ENCODE results near the gene WDR37.
"Not testable (repeated sequence)": the region's sequence is repeated elsewhere in the genome, so short reads cannot be mapped to it uniquely, and the experiment has no call there.

WDR37 gene

GRCh38 chr10:1061930-1062774 lies 6.0 kb downstream of the WDR37 start:
- ChIA-PET CTCF (interaction anchor here (0.9 to 1.1 kb wide), 2 partner anchors 9 to 11 kb away, joined by 3 read pairs; no protein-coding TSS in a partner anchor), POLR2A (no interaction called here)
- DNase-seq (ENCODE audit: low read depth, low spot score), result no peak
- H3K4me3 ChIP-seq (ENCODE audit: low read depth, low read length), result no peak overlapping the region
- TF ChIP-seq, protein P1, sequence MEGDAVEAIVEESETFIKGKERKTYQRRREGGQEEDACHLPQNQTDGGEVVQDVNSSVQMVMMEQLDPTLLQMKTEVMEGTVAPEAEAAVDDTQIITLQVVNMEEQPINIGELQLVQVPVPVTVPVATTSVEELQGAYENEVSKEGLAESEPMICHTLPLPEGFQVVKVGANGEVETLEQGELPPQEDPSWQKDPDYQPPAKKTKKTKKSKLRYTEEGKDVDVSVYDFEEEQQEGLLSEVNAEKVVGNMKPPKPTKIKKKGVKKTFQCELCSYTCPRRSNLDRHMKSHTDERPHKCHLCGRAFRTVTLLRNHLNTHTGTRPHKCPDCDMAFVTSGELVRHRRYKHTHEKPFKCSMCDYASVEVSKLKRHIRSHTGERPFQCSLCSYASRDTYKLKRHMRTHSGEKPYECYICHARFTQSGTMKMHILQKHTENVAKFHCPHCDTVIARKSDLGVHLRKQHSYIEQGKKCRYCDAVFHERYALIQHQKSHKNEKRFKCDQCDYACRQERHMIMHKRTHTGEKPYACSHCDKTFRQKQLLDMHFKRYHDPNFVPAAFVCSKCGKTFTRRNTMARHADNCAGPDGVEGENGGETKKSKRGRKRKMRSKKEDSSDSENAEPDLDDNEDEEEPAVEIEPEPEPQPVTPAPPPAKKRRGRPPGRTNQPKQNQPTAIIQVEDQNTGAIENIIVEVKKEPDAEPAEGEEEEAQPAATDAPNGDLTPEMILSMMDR (IDR thresholded peaks at IDR 0.05; ENCODE audit: insufficient read depth, low read length, missing control alignments), result no peak

- no peak for DNase-seq (ENCODE audit: low read depth, low spot score)
- TF ChIP-seq, protein P1 (IDR thresholded peaks at IDR 0.05; ENCODE audit: insufficient read depth, low read length, missing control alignments), result no peak
- CTCF ChIA-PET, result interaction anchor here (0.9 kb wide), 1 partner anchor 10 kb away, joined by 3 read pairs; no protein-coding TSS in a partner anchor
- POLR2A ChIA-PET, result no interaction called here
- H3K4me3 ChIP-seq (ENCODE audit: low read depth, low read length), result no peak overlapping the region
Observed at GRCh38 chr10:1063232-1063865, 7.2 kb downstream of the WDR37 start.

GRCh38 chr10:1064964-1065247 lies 8.7 kb downstream of the WDR37 start:
- POLR2A ChIA-PET, result no interaction called here
- CTCF ChIA-PET, result interaction anchor here (1.2 kb wide), 1 partner anchor 15 kb away, joined by 3 read pairs; no protein-coding TSS in a partner anchor
- no peak overlapping the region for H3K4me3 ChIP-seq (ENCODE audit: low read depth, low read length)
- DNase-seq (ENCODE audit: low read depth, low spot score), result no peak
- TF ChIP-seq, protein P1 (IDR thresholded peaks at IDR 0.05; ENCODE audit: insufficient read depth, low read length, missing control alignments), result no peak

DNA sequence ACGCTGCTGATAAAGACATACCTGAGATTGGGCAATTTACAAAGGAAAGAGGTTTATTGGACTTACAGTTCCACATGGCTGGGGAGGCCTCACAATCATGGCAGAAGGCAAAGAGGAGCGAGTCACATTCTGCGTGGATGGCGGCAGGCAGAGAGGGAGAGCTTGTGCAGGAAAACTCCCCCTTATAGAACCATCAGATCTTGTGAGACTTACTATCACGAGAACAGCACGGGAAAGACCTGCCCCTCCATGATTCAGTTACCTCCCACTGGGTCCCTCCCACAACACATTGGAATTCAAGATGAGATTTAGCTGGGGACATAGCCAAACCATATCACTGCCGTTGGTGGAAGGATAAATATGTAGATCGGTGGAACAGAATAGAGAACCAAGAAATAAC lies 10.5 kb downstream of the WDR37 start:
- POLR2A ChIA-PET; H3K4me3 ChIP-seq (ENCODE audit: low read depth, low read length); CTCF ChIA-PET; DNase-seq (ENCODE audit: low read depth, low spot score): not testable (repeated sequence)

DNA sequence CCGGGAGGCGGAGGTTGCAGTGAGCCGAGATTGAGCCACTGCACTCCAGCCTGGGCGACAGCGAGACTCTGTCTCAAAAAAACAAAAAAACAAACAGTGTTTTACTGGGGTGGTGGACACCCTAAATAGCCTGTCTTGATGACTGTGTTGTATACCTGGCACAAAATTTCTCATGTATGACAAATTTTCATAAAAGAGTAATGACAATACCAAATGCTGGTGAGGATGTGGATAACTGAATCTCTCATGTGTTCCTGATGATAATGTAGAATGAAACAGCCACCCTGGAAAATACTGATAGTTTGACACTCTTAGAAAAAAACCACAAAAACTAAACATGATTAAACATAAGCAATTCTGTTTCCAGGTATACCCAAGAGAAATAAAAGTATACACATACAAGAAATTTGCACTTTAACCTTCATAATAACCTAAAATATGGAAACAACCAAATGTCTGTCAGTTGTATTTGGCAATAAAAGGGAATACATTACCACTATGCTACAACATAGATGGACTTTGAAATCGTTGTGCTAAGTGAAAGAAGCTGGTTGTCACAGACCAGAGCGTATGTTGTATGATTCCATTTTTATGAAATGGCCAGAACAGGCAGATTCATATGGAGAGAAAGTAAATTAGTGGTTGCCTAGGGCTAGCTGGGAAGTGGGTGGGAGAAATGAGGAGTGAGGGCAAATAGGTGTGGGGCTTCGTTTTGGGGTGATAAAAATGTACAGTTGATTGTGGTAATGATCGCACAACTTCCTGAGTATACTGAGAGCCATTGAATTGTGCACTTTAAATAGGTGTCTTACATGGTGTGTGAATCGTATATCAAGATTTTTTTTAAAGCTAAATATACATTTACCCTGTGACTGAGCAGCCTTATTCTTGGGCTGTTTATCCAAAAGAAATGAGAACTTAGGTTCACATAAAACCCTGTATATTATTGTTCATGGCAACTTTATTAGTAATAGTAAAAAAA lies 12.5 kb downstream of the WDR37 start:
- CTCF ChIA-PET, result interaction anchor here (1.0 to 1.9 kb wide), 2 partner anchors 9 to 10 kb away, joined by 3 to 4 read pairs; no protein-coding TSS in a partner anchor
- no peak for DNase-seq (ENCODE audit: low read depth, low spot score)
- H3K4me3 ChIP-seq (ENCODE audit: low read depth, low read length), result no peak overlapping the region
- TF ChIP-seq, protein P1 (IDR thresholded peaks at IDR 0.05; ENCODE audit: insufficient read depth, low read length, missing control alignments), result no peak
- POLR2A ChIA-PET, result no interaction called here

DNA sequence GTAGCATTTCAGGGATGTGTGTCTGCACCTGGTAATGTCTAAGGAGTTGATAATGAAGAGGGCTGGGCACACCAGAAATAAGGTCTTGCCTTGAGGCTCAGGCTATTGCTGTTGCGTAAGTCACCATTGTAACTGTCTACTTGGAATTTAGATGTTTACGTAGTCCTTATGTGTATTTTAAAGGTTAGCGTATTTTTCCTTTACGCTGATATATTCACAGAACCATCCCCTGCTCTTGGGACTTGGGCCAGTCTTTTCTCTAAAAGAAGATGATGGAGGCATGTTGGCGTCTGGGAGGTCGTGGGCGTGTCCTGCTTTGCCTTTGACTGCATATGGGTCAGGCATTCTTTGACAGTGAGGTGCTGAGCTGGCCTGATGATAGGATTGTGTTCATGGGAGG lies 14.7 kb downstream of the WDR37 start:
- ChIA-PET POLR2A (no interaction called here), CTCF (interaction anchor here (0.9 kb wide), 1 partner anchor 9 kb away, joined by 3 read pairs; no protein-coding TSS in a partner anchor)
- TF ChIP-seq, protein P1 (IDR thresholded peaks at IDR 0.05; ENCODE audit: insufficient read depth, low read length, missing control alignments), result no peak
- no peak for DNase-seq (ENCODE audit: low read depth, low spot score)
- H3K4me3 ChIP-seq (ENCODE audit: low read depth, low read length), result no peak overlapping the region

Data from AG04449 (cell line).